Testis (tissue), 3 donors: ENCODE measurements around the gene MAST4. TPM values are rescaled to one million over a fixed set of nuclear protein-coding genes. Genes with fewer than 3 reads are reported as not detected.

Experiments
- DNase-seq: peaks from one replicate; pipeline ENCODE4 v3.0.0-alpha.2; 2019
- H3K27ac ChIP-seq, 2 donors: fragments of 200-600 bp; sonication (generic); one replicate each; pipeline ENCODE4 v1.5.1; 2019
- H3K27me3 ChIP-seq: fragments of 200-600 bp; sonication (generic); one replicate; pipeline ENCODE4 v1.5.1; 2019
- H3K36me3 ChIP-seq: fragments of 200-600 bp; sonication (generic); one replicate; pipeline ENCODE4 v1.5.1; 2017; ENCODE audit warnings: low read depth; ENCODE audit errors: missing control alignments
- H3K4me1 ChIP-seq: fragments of 200-600 bp; sonication (generic); one replicate; pipeline ENCODE4 v1.5.1; 2019
- H3K4me3 ChIP-seq, 2 donors: fragments of 200-600 bp; sonication (generic); one replicate each; pipeline ENCODE4 v1.5.1; 2017 to 2019
- H3K9me3 ChIP-seq: fragments of 200-600 bp; sonication (generic); one replicate; pipeline ENCODE4 v1.5.1; 2017
- POLR2A ChIP-seq: fragments of 450-650 bp; IDR thresholded peaks from one replicate; pipeline ENCODE4 v1.6.1; 2017; ENCODE audit warnings: antibody characterized with exemption, mild to moderate bottlenecking, moderate library complexity
- WGBS, 2 donors: methylation state at CpG; one replicate each; pipeline ENCODE4 v1.1.5; 2018; 5-methylcytosine and 5-hydroxymethylcytosine counted together
- intact Hi-C: fragments of 100-400 bp; cut with DNase I; formaldehyde crosslinking; loops from one replicate; pipeline ENCODE4 v1.15.1; 2023; ENCODE audit warnings: low total_unique reads
- polyA plus RNA-seq: library from polyadenylated mRNA; stranded (reverse); fragments of 350-450 nt; fragmentation: Illumina TruSeq; extraction: RNeasy Lipid Tissue Mini Kit (QIAGEN cat#74804); gene quantifications from one replicate; pipeline ENCODE4 v1.2.3, GENCODE V29; 2014; ENCODE audit warnings: low read depth, low replicate concordance; ENCODE audit not compliant: insufficient read depth
- total RNA-seq, 2 donors: library from RNA; depleted of rRNA; stranded (reverse); fragments of >200 nt; gene quantifications; one replicate each; pipeline ENCODE4 v1.2.3, GENCODE V29; 2016
- TF ChIP-seq, protein P1 (sequence below), 3 experiments: fragments of 450-650 bp in 2 of 3; fragments of 200-600 bp in 1 of 3; sonication (generic) in 1 of 3; IDR thresholded peaks; one replicate each; pipeline ENCODE4 v1.5.1; 2016 to 2019; ENCODE audit warnings: antibody characterized with exemption in 3 of 3, mild to moderate bottlenecking in 2 of 3, moderate library complexity in 1 of 3

MAST4 gene
- total and polyA plus RNA-seq, 3 donors from 2014 or later, result 27.2 to 56.4 (median 51.4) TPM

- H3K27ac ChIP-seq, result no peak overlapping the region
- H3K36me3 ChIP-seq, result no peaks in the 10 kb centered on the region
- no peaks in the 10 kb centered on the region for H3K9me3 ChIP-seq
- TF ChIP-seq, protein P1, sequence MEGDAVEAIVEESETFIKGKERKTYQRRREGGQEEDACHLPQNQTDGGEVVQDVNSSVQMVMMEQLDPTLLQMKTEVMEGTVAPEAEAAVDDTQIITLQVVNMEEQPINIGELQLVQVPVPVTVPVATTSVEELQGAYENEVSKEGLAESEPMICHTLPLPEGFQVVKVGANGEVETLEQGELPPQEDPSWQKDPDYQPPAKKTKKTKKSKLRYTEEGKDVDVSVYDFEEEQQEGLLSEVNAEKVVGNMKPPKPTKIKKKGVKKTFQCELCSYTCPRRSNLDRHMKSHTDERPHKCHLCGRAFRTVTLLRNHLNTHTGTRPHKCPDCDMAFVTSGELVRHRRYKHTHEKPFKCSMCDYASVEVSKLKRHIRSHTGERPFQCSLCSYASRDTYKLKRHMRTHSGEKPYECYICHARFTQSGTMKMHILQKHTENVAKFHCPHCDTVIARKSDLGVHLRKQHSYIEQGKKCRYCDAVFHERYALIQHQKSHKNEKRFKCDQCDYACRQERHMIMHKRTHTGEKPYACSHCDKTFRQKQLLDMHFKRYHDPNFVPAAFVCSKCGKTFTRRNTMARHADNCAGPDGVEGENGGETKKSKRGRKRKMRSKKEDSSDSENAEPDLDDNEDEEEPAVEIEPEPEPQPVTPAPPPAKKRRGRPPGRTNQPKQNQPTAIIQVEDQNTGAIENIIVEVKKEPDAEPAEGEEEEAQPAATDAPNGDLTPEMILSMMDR (IDR thresholded peaks at IDR 0.05), result no peak
- TF ChIP-seq POLR2A, result no peak
- H3K4me1 ChIP-seq, result peaks cover 5% of the 10 kb centered on the region
- intact Hi-C loops, result loop anchor here (10.0 kb wide), 1 partner anchor 453 kb away; no protein-coding TSS in a partner anchor
- 63 to 65% methylated on average over 3 of the region's 3 CpGs for WGBS, 2 donors
- DNase-seq, result no peak
- H3K4me3 ChIP-seq, result no peak overlapping the region
- no peaks in the 10 kb centered on the region for H3K27me3 ChIP-seq
Measured at GRCh38 chr5:66757834-66758371, 161.7 kb downstream of the MAST4 start.

DNA sequence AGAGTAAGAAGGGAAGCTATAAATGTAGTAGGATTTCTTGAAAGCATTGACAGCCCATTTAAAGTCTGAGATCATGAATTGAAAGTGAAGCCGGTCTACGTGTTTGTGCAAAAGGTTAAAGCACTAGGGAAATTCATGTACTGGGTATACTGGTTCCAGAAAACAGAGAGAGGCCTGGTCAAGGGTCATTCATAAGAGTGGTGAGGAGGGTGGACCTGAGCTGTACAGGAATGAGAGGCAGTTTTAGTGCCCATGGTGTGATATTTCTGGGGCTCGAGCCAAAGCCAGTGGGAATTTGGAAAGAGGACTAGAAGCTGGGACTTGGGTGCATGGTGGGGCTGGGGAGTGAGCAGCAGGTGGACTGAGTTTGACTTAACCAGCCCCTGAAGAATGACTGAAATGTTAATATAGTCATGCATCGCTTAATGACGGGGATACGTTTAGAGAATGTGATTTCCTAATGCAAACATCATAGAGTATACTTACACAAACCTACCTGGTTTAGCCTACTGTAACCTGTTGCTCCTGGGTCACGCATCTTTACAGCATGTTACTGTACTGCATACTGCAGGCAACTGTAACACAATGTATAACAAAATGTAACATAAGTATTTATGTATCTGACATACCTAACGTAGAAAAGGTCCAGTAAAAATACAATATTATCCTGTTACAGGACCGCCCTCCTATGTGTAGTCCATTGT lies 173.0 kb downstream of the MAST4 start:
- H3K9me3 ChIP-seq, result no peaks in the 10 kb centered on the region
- no peak overlapping the region for H3K4me3 ChIP-seq
- DNase-seq, result no peak
- no peaks in the 10 kb centered on the region for H3K4me1 ChIP-seq
- TF ChIP-seq, protein P1 (IDR thresholded peaks at IDR 0.05), result no peak
- 82 to 92% methylated on average over 9 of the region's 9 CpGs for WGBS, 2 donors
- intact Hi-C loops, result no loop called here
- no peaks in the 10 kb centered on the region for H3K27me3 ChIP-seq
- H3K27ac ChIP-seq, result no peak overlapping the region
- no peaks in the 10 kb centered on the region for H3K36me3 ChIP-seq

DNA sequence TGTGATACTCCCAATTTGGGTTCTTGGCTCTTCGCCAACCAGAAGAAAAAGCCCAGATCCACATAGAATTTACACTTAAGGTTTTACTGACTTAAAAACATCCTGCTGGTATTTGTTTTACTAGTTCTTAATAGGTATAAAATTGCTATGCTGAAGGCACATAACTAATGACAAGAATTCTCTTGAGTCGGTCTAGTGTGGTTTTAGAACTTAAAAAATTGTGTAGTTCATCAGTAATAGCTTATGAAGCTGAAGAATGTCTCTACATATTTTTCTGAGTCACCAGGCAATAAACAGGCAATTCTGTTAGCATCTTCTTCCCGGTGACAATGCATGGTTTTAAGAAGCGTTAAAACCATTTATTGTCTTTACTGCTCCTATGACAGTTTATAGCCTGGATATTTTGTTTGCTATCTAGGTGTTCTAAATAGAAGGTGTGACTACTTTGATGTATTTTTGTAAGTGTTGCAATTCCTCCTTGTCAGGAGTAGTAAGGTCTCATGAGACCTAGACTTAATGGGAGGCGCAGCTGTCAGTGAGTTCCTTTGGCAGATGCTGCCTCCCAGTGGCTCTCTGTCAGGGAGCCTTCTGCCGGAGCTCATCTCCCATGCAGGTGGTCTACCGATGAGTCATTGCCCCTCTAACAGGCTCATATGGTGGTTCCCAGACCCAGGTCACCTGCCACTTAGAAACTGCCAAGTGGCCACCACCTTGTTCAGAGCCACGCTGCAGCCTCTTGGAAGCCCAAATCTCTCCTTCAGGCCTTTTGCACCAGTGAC lies 173.8 kb downstream of the MAST4 start:
- TF ChIP-seq POLR2A, result no peak
- TF ChIP-seq, protein P1 (IDR thresholded peaks at IDR 0.05), result no peak
- Histone ChIP-seq H3K27me3 (no peaks in the 10 kb centered on the region), H3K9me3 (no peaks in the 10 kb centered on the region), H3K4me1 (no peaks in the 10 kb centered on the region), H3K36me3 (no peaks in the 10 kb centered on the region), H3K27ac (no peak overlapping the region), H3K4me3 (no peak overlapping the region)
- no peak for DNase-seq
- intact Hi-C loops, result no loop called here
- 77 to 78% methylated on average over 8 of the region's 8 CpGs for WGBS, 2 donors

DNA sequence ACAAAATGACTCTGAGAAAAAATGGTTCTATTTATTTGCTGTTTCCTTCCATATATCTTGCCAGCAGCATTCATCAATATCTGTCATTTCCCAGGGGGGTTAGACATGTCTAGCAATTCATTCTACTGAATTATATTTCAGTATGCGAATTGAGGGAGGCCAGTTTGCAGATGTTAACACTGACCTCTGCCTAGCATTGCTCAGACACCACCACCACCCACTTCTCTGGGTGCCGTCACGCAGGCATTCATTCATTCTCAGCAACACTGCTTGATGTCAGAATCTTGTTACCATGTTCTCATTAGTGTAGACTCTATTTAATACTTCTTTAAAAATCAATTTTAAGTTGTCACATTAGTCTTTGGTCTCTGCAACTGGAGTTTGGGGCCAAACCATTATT lies 181.7 kb downstream of the MAST4 start:
- intact Hi-C loops, result no loop called here
- no peak for DNase-seq
- no peaks in the 10 kb centered on the region for H3K27me3 ChIP-seq
- H3K9me3 ChIP-seq, result no peaks in the 10 kb centered on the region
- H3K4me1 ChIP-seq, result no peaks in the 10 kb centered on the region
- no peaks in the 10 kb centered on the region for H3K36me3 ChIP-seq
- no peak for TF ChIP-seq POLR2A
- TF ChIP-seq, protein P1 (IDR thresholded peaks at IDR 0.05), result no peak
- WGBS, 2 donors, result 90 to 92% methylated on average over 3 of the region's 3 CpGs
- no peak overlapping the region for H3K27ac ChIP-seq
- H3K4me3 ChIP-seq, result no peak overlapping the region
